ENCODE results near the gene LSG1. TPM values are rescaled to one million over a fixed set of nuclear protein-coding genes. Genes with fewer than 3 reads are reported as not detected.

The LSG1 gene
- total RNA-seq, 1 donor from 2014 or later, result 41.2 TPM

GRCh38 chr3:194715022-194715800 lies 43.2 kb upstream of the LSG1 start:
- no peak overlapping the region for H3K4me3 ChIP-seq
- H3K4me2 ChIP-seq, result no peak overlapping the region
- H3K79me2 ChIP-seq (ENCODE audit: low read depth), result no peaks in the 10 kb centered on the region
- no peaks in the 10 kb centered on the region for H3K9me3 Mint-ChIP-seq
- no peak for TF ChIP-seq EZH2phosphoT487 (IDR thresholded peaks at IDR 0.05)
- no peaks in the 10 kb centered on the region for H4K20me1 ChIP-seq (ENCODE audit: low read depth)
- H3K4me1 ChIP-seq, result peaks cover 3% of the 10 kb centered on the region
- no peaks in the 10 kb centered on the region for H3K9me3 ChIP-seq (ENCODE audit: low read depth)
- H3K27ac Mint-ChIP-seq, result no peak overlapping the region
- no peak for DNase-seq (ENCODE audit: low spot score)
- no peak overlapping the region for H3K9ac ChIP-seq
- peaks cover 8% of the 10 kb centered on the region for H3K27me3 Mint-ChIP-seq (ENCODE audit: insufficient read depth, low read depth)
- no peak overlapping the region for H2AFZ ChIP-seq (replicated peaks)
- no peaks in the 10 kb centered on the region for H3K36me3 Mint-ChIP-seq
- no peak overlapping the region for H3K27ac ChIP-seq
- no peaks in the 10 kb centered on the region for H3K27me3 ChIP-seq
- no peaks in the 10 kb centered on the region for H3F3A ChIP-seq (ENCODE audit: low read depth)
- peaks cover 4% of the 10 kb centered on the region for H3K4me1 Mint-ChIP-seq
- no peaks in the 10 kb centered on the region for H3K36me3 ChIP-seq
- H3K4me3 Mint-ChIP-seq, result no peak overlapping the region

GRCh38 chr3:194714564-194714963 lies 42.6 kb upstream of the LSG1 start:
- H3K27me3 Mint-ChIP-seq (ENCODE audit: insufficient read depth, low read depth), result peaks cover 8% of the 10 kb centered on the region
- Histone ChIP-seq H3K36me3 (no peaks in the 10 kb centered on the region), H3K4me3 (no peak overlapping the region), H2AFZ (replicated peaks) (no peak overlapping the region), H3K4me1 (peaks cover 3% of the 10 kb centered on the region), H3K79me2 (ENCODE audit: low read depth) (no peaks in the 10 kb centered on the region), H4K20me1 (ENCODE audit: low read depth) (no peaks in the 10 kb centered on the region), H3F3A (ENCODE audit: low read depth) (no peaks in the 10 kb centered on the region), H3K9ac (no peak overlapping the region), H3K9me3 (ENCODE audit: low read depth) (no peaks in the 10 kb centered on the region), H3K27ac (no peak overlapping the region), H3K4me2 (no peak overlapping the region), H3K27me3 (no peaks in the 10 kb centered on the region)
- H3K4me1 Mint-ChIP-seq, result peaks cover 4% of the 10 kb centered on the region
- TF ChIP-seq, protein P1, sequence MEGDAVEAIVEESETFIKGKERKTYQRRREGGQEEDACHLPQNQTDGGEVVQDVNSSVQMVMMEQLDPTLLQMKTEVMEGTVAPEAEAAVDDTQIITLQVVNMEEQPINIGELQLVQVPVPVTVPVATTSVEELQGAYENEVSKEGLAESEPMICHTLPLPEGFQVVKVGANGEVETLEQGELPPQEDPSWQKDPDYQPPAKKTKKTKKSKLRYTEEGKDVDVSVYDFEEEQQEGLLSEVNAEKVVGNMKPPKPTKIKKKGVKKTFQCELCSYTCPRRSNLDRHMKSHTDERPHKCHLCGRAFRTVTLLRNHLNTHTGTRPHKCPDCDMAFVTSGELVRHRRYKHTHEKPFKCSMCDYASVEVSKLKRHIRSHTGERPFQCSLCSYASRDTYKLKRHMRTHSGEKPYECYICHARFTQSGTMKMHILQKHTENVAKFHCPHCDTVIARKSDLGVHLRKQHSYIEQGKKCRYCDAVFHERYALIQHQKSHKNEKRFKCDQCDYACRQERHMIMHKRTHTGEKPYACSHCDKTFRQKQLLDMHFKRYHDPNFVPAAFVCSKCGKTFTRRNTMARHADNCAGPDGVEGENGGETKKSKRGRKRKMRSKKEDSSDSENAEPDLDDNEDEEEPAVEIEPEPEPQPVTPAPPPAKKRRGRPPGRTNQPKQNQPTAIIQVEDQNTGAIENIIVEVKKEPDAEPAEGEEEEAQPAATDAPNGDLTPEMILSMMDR (IDR thresholded peaks at IDR 0.05), result no peak
- TF ChIP-seq EZH2phosphoT487 (IDR thresholded peaks at IDR 0.05) (no peak), EZH2 (IDR thresholded peaks at IDR 0.05) (no peak)
- H3K9me3 Mint-ChIP-seq, result no peaks in the 10 kb centered on the region
- no peak overlapping the region for H3K4me3 Mint-ChIP-seq
- DNase-seq (ENCODE audit: low spot score), result no peak
- no peak overlapping the region for H3K27ac Mint-ChIP-seq
- H3K36me3 Mint-ChIP-seq, result no peaks in the 10 kb centered on the region

- H3K4me3 Mint-ChIP-seq, result no peak overlapping the region
- no peaks in the 10 kb centered on the region for H3K79me2 ChIP-seq (ENCODE audit: low read depth)
- H3K27ac Mint-ChIP-seq, result no peak overlapping the region
- TF ChIP-seq, protein P1 (IDR thresholded peaks at IDR 0.05), result no peak
- TF ChIP-seq EZH2phosphoT487 (IDR thresholded peaks at IDR 0.05) (no peak), EZH2 (IDR thresholded peaks at IDR 0.05) (no peak)
- no peak overlapping the region for H2AFZ ChIP-seq (replicated peaks)
- H3K27ac ChIP-seq, result no peak overlapping the region
- H3K27me3 Mint-ChIP-seq (ENCODE audit: insufficient read depth, low read depth), result peaks cover 8% of the 10 kb centered on the region
- H3K9me3 Mint-ChIP-seq, result no peaks in the 10 kb centered on the region
- no peak overlapping the region for H3K4me3 ChIP-seq
- H3K4me1 Mint-ChIP-seq, result peaks cover 4% of the 10 kb centered on the region
- no peak overlapping the region for H3K9ac ChIP-seq
- DNase-seq (ENCODE audit: low spot score), result no peak
- no peaks in the 10 kb centered on the region for H4K20me1 ChIP-seq (ENCODE audit: low read depth)
- peaks cover 3% of the 10 kb centered on the region for H3K4me1 ChIP-seq
- no peaks in the 10 kb centered on the region for H3K36me3 Mint-ChIP-seq
- H3F3A ChIP-seq (ENCODE audit: low read depth), result no peaks in the 10 kb centered on the region
- no peaks in the 10 kb centered on the region for H3K27me3 ChIP-seq
- no peaks in the 10 kb centered on the region for H3K9me3 ChIP-seq (ENCODE audit: low read depth)
- no peak overlapping the region for H3K4me2 ChIP-seq
- no peaks in the 10 kb centered on the region for H3K36me3 ChIP-seq
Measured at GRCh38 chr3:194714137-194714455, 42.1 kb upstream of the LSG1 start.

Data from neural progenitor cell (in vitro differentiated cells).